HG03196 (cell line): ENCODE measurements around the gene BCAP29.

Experiments used
- ATAC-seq: cut with Tn5 transposase; IDR thresholded peaks from one replicate; pipeline ENCODE4 v1.9.1; 2021; ENCODE audit not compliant: unreplicated experiment

The BCAP29 gene

GRCh38 chr7:107581387-107582013 lies 1.5 kb downstream of the BCAP29 start:
- no peak for ATAC-seq

- no peak for ATAC-seq
Observed at GRCh38 chr7:107582875-107583274, 2.8 kb downstream of the BCAP29 start.

- ATAC-seq, result no peak
Observed at GRCh38 chr7:107584716-107585115, 4.7 kb downstream of the BCAP29 start.

GRCh38 chr7:107588529-107589130 lies 8.6 kb downstream of the BCAP29 start:
- ATAC-seq, result no peak

- ATAC-seq, result no peak
Observed at GRCh38 chr7:107591421-107591820, 11.4 kb downstream of the BCAP29 start.

GRCh38 chr7:107592361-107593024 lies 12.4 kb downstream of the BCAP29 start:
- no peak for ATAC-seq

- no peak for ATAC-seq
Observed at GRCh38 chr7:107593025-107593410, 13.0 kb downstream of the BCAP29 start.

GRCh38 chr7:107594961-107595737 lies 15.1 kb downstream of the BCAP29 start:
- no peak for ATAC-seq

- no peak for ATAC-seq
Observed at GRCh38 chr7:107596881-107597581, 17.0 kb downstream of the BCAP29 start.

- ATAC-seq, result no peak
Observed at GRCh38 chr7:107597582-107597916, 17.5 kb downstream of the BCAP29 start.

- no peak for ATAC-seq
Observed at GRCh38 chr7:107597953-107598352, 17.9 kb downstream of the BCAP29 start.

- ATAC-seq, result no peak
Observed at GRCh38 chr7:107599262-107599661, 19.2 kb downstream of the BCAP29 start.

- no peak for ATAC-seq
Observed at GRCh38 chr7:107600816-107601215, 20.8 kb downstream of the BCAP29 start.

GRCh38 chr7:107605218-107605815 lies 25.3 kb downstream of the BCAP29 start:
- no peak for ATAC-seq

GRCh38 chr7:107606303-107606702 lies 26.3 kb downstream of the BCAP29 start:
- ATAC-seq, result no peak

- ATAC-seq, result no peak
Observed at GRCh38 chr7:107609811-107610261, 29.8 kb downstream of the BCAP29 start.

- no peak for ATAC-seq
Observed at GRCh38 chr7:107610323-107610722, 30.3 kb downstream of the BCAP29 start.

- no peak for ATAC-seq
Observed at GRCh38 chr7:107613439-107613838, 33.4 kb downstream of the BCAP29 start.

- no peak for ATAC-seq
Observed at GRCh38 chr7:107613948-107614347, 33.9 kb downstream of the BCAP29 start.

GRCh38 chr7:107614425-107614824 lies 34.4 kb downstream of the BCAP29 start:
- no peak for ATAC-seq
